Transverse colon (tissue), 4 donors: ENCODE measurements around the gene CHKA.

Source experiments
- CTCF ChIP-seq, 5 experiments: fragments of 200-600 bp in 3 of 5; fragments of 450-650 bp in 2 of 5; sonication (generic) in 3 of 5; IDR thresholded peaks; 1 replicate in 2 of 5; 2 replicates in 3 of 5; pipeline ENCODE4 v1.5.1; 2016 to 2017; ENCODE audit warnings: antibody characterized with exemption in 5 of 5, inconsistent platforms in 3 of 5, mild to moderate bottlenecking in 2 of 5, moderate library complexity in 1 of 5
- EP300 ChIP-seq: sonication (generic); formaldehyde crosslinking; IDR thresholded peaks from one replicate; pipeline ENCODE4 v1.6.1; 2017; ENCODE audit warnings: antibody characterized with exemption, low read depth
- POLR2A ChIP-seq: fragments of 450-650 bp; IDR thresholded peaks from one replicate; pipeline ENCODE4 v1.6.1; 2016; ENCODE audit warnings: antibody characterized with exemption, mild to moderate bottlenecking, moderate library complexity
- POLR2AphosphoS5 ChIP-seq, 3 donors: sonication (generic); formaldehyde crosslinking; IDR thresholded peaks; one replicate each; pipeline ENCODE4 v1.6.1; 2016; ENCODE audit warnings: antibody characterized with exemption in 3 of 3

GRCh38 chr11:68025047-68025446 lies 96.1 kb downstream of the CHKA start:
- TF ChIP-seq POLR2A (no peak), CTCF (IDR thresholded peaks at IDR 0.05) (no peak), EP300 (no peak), POLR2AphosphoS5 (IDR thresholded peaks at IDR 0.05) (no peak)
